H9 (cell line): ENCODE data around the gene SEC11A. TPM values are rescaled to one million over a fixed set of nuclear protein-coding genes. Genes with fewer than 3 reads are reported as not detected.

Experiments used
- DNase-seq: peaks from one replicate; pipeline ENCODE4 v3.0.0-alpha.2; 2017
- H2AFZ ChIP-seq: one replicate; pipeline ENCODE4 v1.6.1; 2013; ENCODE audit warnings: mild to moderate bottlenecking, low read length, control low read depth, moderate library complexity
- H2AK5ac ChIP-seq: 2 replicates; pipeline ENCODE4 v1.6.1; 2013; ENCODE audit warnings: low read length, control low read depth, mixed read lengths; ENCODE audit not compliant: insufficient read length
- H2BK120ac ChIP-seq: one replicate; pipeline ENCODE4 v1.6.1; 2013; ENCODE audit warnings: low read depth, mild to moderate bottlenecking, low read length, control low read depth, inconsistent platforms; ENCODE audit not compliant: poor library complexity, severe bottlenecking
- H2BK12ac ChIP-seq: 2 replicates; pipeline ENCODE4 v1.6.1; 2013; ENCODE audit warnings: low read length, control low read depth, mixed read lengths, low read depth; ENCODE audit not compliant: insufficient read length
- H2BK15ac ChIP-seq: 2 replicates; pipeline ENCODE4 v1.6.1; 2013; ENCODE audit warnings: low read depth, low read length, control low read depth
- H2BK20ac ChIP-seq: one replicate; pipeline ENCODE4 v1.6.1; 2013; ENCODE audit warnings: low read depth, mild to moderate bottlenecking, low read length, control low read depth, inconsistent platforms; ENCODE audit not compliant: poor library complexity, severe bottlenecking
- H2BK5ac ChIP-seq: 2 replicates; pipeline ENCODE4 v1.6.1; 2013; ENCODE audit warnings: low read length, control low read depth, mixed read lengths; ENCODE audit not compliant: insufficient read length
- H3K14ac ChIP-seq: 2 replicates; pipeline ENCODE4 v1.6.1; 2013; ENCODE audit warnings: low read length, control low read depth; ENCODE audit not compliant: insufficient read depth
- H3K18ac ChIP-seq: 2 replicates; pipeline ENCODE4 v1.6.1; 2013; ENCODE audit warnings: low read depth, mild to moderate bottlenecking, mixed read lengths, low read length, control low read depth; ENCODE audit not compliant: insufficient read length
- H3K23ac ChIP-seq: 2 replicates; pipeline ENCODE4 v1.6.1; 2013; ENCODE audit warnings: low read length, control low read depth, mixed read lengths, low read depth; ENCODE audit not compliant: insufficient read length
- H3K23me2 ChIP-seq: 2 replicates; pipeline ENCODE4 v1.6.1; 2013; ENCODE audit warnings: low read depth, mild to moderate bottlenecking, mixed read lengths, low read length, control low read depth; ENCODE audit not compliant: insufficient read length, poor library complexity, severe bottlenecking
- H3K27ac ChIP-seq: 2 replicates; pipeline ENCODE4 v1.5.1; 2013; ENCODE audit warnings: low read length, control low read depth, mixed read lengths, low read depth; ENCODE audit not compliant: insufficient read length
- H3K27me3 ChIP-seq: 2 replicates; pipeline ENCODE4 v1.6.1; 2013; ENCODE audit warnings: low read length, control low read depth, inconsistent platforms; ENCODE audit not compliant: insufficient read depth
- H3K4ac ChIP-seq: 2 replicates; pipeline ENCODE4 v1.6.1; 2013; ENCODE audit warnings: low read depth, mild to moderate bottlenecking, control low read depth, inconsistent platforms, low read length, moderate library complexity
- H3K4me1 ChIP-seq: 2 replicates; pipeline ENCODE4 v1.6.1; 2013; ENCODE audit warnings: low read length, control low read depth, inconsistent platforms; ENCODE audit not compliant: insufficient read depth
- H3K4me2 ChIP-seq: 2 replicates; pipeline ENCODE4 v1.6.1; 2013; ENCODE audit warnings: low read length, control low read depth, mixed read lengths; ENCODE audit not compliant: insufficient read length, insufficient read depth
- H3K56ac ChIP-seq: 2 replicates; pipeline ENCODE4 v1.6.1; 2013; ENCODE audit warnings: low read depth, mild to moderate bottlenecking, mixed read lengths, low read length, control low read depth; ENCODE audit not compliant: insufficient read length
- H3K79me1 ChIP-seq: 2 replicates; pipeline ENCODE4 v1.6.1; 2013; ENCODE audit warnings: low read depth, mild to moderate bottlenecking, moderate library complexity, low read length, control low read depth, inconsistent platforms; ENCODE audit not compliant: insufficient read depth, poor library complexity, severe bottlenecking
- H3K79me2 ChIP-seq: 2 replicates; pipeline ENCODE4 v1.6.1; 2013; ENCODE audit warnings: low read length, control low read depth, inconsistent platforms; ENCODE audit not compliant: insufficient read depth
- H3K9ac ChIP-seq: 2 replicates; pipeline ENCODE4 v1.6.1; 2013; ENCODE audit warnings: low read length, control low read depth, mixed read lengths; ENCODE audit not compliant: insufficient read length; ENCODE audit errors: extremely low read depth
- H3K9me3 ChIP-seq: one replicate; pipeline ENCODE4 v1.6.1; 2013; ENCODE audit warnings: low read depth, low read length, inconsistent platforms; ENCODE audit not compliant: control insufficient read depth
- H3T11ph ChIP-seq: one replicate; pipeline ENCODE4 v1.6.1; 2013; ENCODE audit warnings: mild to moderate bottlenecking, low read length, control low read depth, inconsistent platforms
- H4K20me1 ChIP-seq: one replicate; pipeline ENCODE4 v1.6.1; 2013; ENCODE audit not compliant: control insufficient read depth, insufficient read length, insufficient read depth
- H4K5ac ChIP-seq: 2 replicates; pipeline ENCODE4 v1.6.1; 2013; ENCODE audit warnings: low read depth, mild to moderate bottlenecking, mixed read lengths, low read length, control low read depth; ENCODE audit not compliant: insufficient read length
- H4K8ac ChIP-seq: replicated peaks from 2 replicates; pipeline ENCODE4 v1.6.1; 2013; ENCODE audit warnings: low read length, control low read depth, mixed read lengths, low read depth; ENCODE audit not compliant: insufficient read length
- H4K91ac ChIP-seq: 2 replicates; pipeline ENCODE4 v1.6.1; 2013; ENCODE audit warnings: low read depth, mild to moderate bottlenecking, moderate library complexity, mixed read lengths, low read length, control low read depth; ENCODE audit not compliant: insufficient read length
- H3K27ac Mint-ChIP-seq, 3 experiments: 2 replicates in 2 of 3; 3 replicates in 1 of 3; pipeline ENCODE4 v1.8.0; 2020 to 2021; ENCODE audit warnings: mixed read lengths in 3 of 3, mild to moderate bottlenecking in 1 of 3, moderate library complexity in 1 of 3
- H3K27me3 Mint-ChIP-seq: 2 replicates; pipeline ENCODE4 v1.8.0; 2021; ENCODE audit warnings: low read depth, mild to moderate bottlenecking, moderate library complexity, mixed read lengths
- H3K36me3 Mint-ChIP-seq, 3 experiments: 2 replicates in 2 of 3; 3 replicates in 1 of 3; pipeline ENCODE4 v1.8.0; 2020 to 2021; ENCODE audit warnings: low read depth in 3 of 3, mixed read lengths in 3 of 3; ENCODE audit not compliant: insufficient read depth in 1 of 3
- H3K4me1 Mint-ChIP-seq, 2 experiments: 2 replicates each; pipeline ENCODE4 v1.8.0; 2020; ENCODE audit warnings: mixed read lengths in 2 of 2
- H3K4me3 Mint-ChIP-seq, 2 experiments: 2 replicates in 1 of 2; 3 replicates in 1 of 2; pipeline ENCODE4 v1.8.0; 2020 to 2021; ENCODE audit warnings: mild to moderate bottlenecking in 2 of 2, mixed read lengths in 2 of 2, moderate library complexity in 1 of 2
- H3K9me3 Mint-ChIP-seq, 2 experiments: 2 replicates in 1 of 2; 3 replicates in 1 of 2; pipeline ENCODE4 v1.8.0; 2020; ENCODE audit warnings: mild to moderate bottlenecking in 2 of 2, mixed read lengths in 2 of 2, moderate library complexity in 1 of 2
- WGBS: extraction: QIAGEN DNeasy Blood & Tissue Kit; methylation state at CpG from one replicate; pipeline ENCODE4 v1.1.7; 2013; ENCODE audit warnings: missing lambda C conversion rate, low lambda C conversion rate, mixed read lengths; ENCODE audit not compliant: insufficient read length; ENCODE audit errors: extremely low coverage; 5-methylcytosine and 5-hydroxymethylcytosine counted together
- total RNA-seq: library from RNA; stranded (reverse); gene quantifications from 2 replicates; pipeline ENCODE4 v1.2.1, GENCODE V29; 2021
- TF ChIP-seq, protein P1 (sequence below): fragments of 200-600 bp; sonication (generic); conservative IDR thresholded peaks from 3 replicates; pipeline ENCODE4 v1.8.0; 2021; ENCODE audit warnings: antibody characterized with exemption, mild to moderate bottlenecking

Gene SEC11A
- total RNA-seq, 1 experiment from 2014 or later, result 250 TPM

DNA sequence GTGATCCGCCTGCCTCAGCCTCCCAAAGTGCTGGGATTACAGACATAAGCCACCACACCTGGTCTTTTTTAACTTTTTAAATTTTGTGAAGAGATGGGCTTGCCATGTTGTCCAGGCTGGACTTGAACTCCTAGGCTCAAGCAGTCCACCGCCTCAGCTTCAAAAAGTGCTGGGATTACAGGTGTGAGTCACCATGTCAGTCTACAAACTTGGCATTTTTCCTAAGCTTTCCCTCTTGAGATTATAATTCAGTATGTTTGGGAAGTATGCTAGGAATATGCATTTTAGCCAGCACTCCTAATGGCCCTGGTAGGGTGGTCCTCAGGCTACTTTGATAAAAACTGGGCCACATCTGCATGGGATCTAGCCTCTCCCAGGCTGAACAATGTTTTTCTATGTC is 66.2 kb downstream of the SEC11A start:
- Histone ChIP-seq H4K91ac (no peak overlapping the region), H3K23me2 (peaks cover 5% of the 10 kb centered on the region), H3K9ac (no peak overlapping the region), H3K27ac (no peak overlapping the region), H2BK12ac (no peak overlapping the region), H3K4me1 (no peaks in the 10 kb centered on the region), H4K8ac (no peak overlapping the region), H4K5ac (no peak overlapping the region), H2BK120ac (no peak overlapping the region), H3K14ac (no peak overlapping the region), H3K79me1 (no peaks in the 10 kb centered on the region), H2BK5ac (no peak overlapping the region), H2AK5ac (no peak overlapping the region), H2AFZ (no peak overlapping the region), H3K4ac (no peak overlapping the region), H3T11ph (no peak overlapping the region), H3K79me2 (no peaks in the 10 kb centered on the region), H2BK20ac (no peak overlapping the region), H3K18ac (no peak overlapping the region), H4K20me1 (no peaks in the 10 kb centered on the region), H3K27me3 (no peaks in the 10 kb centered on the region), H3K23ac (no peak overlapping the region), H3K56ac (no peak overlapping the region), H2BK15ac (no peak overlapping the region), H3K4me2 (no peak overlapping the region), H3K9me3 (no peaks in the 10 kb centered on the region)
- DNase-seq, result no peak
- no peak overlapping the region for H3K27ac Mint-ChIP-seq
- H3K4me1 Mint-ChIP-seq, result peaks cover 4 to 6% of the 10 kb centered on the region in 2 experiments; a peak in 3 of 4 replicates
- no CpG with 5 or more reads among the region's 2 CpGs for WGBS
- H3K27me3 Mint-ChIP-seq, result 0 out of 2 replicates have a peak, but pooled peaks cover under 1% of the 10 kb centered on the region
- no peak overlapping the region for H3K4me3 Mint-ChIP-seq
- no peaks in the 10 kb centered on the region for H3K9me3 Mint-ChIP-seq
- TF ChIP-seq, protein P1, sequence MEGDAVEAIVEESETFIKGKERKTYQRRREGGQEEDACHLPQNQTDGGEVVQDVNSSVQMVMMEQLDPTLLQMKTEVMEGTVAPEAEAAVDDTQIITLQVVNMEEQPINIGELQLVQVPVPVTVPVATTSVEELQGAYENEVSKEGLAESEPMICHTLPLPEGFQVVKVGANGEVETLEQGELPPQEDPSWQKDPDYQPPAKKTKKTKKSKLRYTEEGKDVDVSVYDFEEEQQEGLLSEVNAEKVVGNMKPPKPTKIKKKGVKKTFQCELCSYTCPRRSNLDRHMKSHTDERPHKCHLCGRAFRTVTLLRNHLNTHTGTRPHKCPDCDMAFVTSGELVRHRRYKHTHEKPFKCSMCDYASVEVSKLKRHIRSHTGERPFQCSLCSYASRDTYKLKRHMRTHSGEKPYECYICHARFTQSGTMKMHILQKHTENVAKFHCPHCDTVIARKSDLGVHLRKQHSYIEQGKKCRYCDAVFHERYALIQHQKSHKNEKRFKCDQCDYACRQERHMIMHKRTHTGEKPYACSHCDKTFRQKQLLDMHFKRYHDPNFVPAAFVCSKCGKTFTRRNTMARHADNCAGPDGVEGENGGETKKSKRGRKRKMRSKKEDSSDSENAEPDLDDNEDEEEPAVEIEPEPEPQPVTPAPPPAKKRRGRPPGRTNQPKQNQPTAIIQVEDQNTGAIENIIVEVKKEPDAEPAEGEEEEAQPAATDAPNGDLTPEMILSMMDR, result no peak
- peaks cover 32 to 74% (median 57%) of the 10 kb centered on the region in 3 experiments for H3K36me3 Mint-ChIP-seq
